ENCODE results near the gene NTRK3. TPM values are rescaled to one million over a fixed set of nuclear protein-coding genes. Genes with fewer than 3 reads are reported as not detected.

The NTRK3 gene
- total and polyA plus RNA-seq, 4 donors = 0.21 to 2.9 (median 0.32) TPM

DNA sequence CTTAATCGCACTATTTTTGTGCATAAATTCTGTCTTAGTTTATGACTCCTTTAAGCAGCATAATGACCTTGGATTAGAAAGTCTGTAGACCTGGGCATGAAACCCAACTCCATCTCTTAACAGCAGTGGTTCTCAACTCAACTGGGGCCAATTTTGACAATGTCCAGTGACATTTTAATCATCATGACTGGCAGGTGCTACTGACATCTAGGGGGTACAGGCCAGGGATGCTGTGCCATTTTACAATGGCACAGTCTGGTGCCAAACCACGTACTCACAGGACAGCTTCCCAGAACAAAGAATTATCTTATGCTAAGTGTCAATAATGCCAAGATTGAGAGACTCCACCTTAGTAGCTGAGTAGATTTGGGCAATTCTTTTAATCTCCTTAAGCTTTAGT is 405.0 kb downstream of the NTRK3 start:
- no peak overlapping the region for H3K4me3 ChIP-seq (ENCODE audit: low read depth in 1 of 3, low read length in 3 of 3)
- 86% methylated on average over 2 of the region's 2 CpGs for WGBS
- no peak overlapping the region for H3K9ac ChIP-seq (ENCODE audit: low read depth in 1 of 2, low read length in 2 of 2)
- H3K27me3 ChIP-seq (ENCODE audit: control insufficient read depth in 4 of 4, insufficient read depth in 4 of 4, low read length in 3 of 4) = peaks cover 0 to 4% (median 0%) of the 10 kb centered on the region in 4 donors
- DNase-seq (ENCODE audit: low spot score) = no peak
- TF ChIP-seq HNF4A (conservative IDR thresholded peaks at IDR 0.05) (no peak), FOXA1 (IDR thresholded peaks at IDR 0.05) (no peak), GABPA (IDR thresholded peaks at IDR 0.05 in 1 of 2, conservative IDR thresholded peaks at IDR 0.05 in 1 of 2) (no peak), HNF4G (IDR thresholded peaks at IDR 0.05) (no peak), FOXA2 (IDR thresholded peaks at IDR 0.05) (no peak), EGR1 (IDR thresholded peaks at IDR 0.05; ENCODE audit: low read depth in 2 of 2) (no peak), NR2F2 (IDR thresholded peaks at IDR 0.05) (no peak), RAD21 (IDR thresholded peaks at IDR 0.05) (no peak)
- TF ChIP-seq, protein P1, sequence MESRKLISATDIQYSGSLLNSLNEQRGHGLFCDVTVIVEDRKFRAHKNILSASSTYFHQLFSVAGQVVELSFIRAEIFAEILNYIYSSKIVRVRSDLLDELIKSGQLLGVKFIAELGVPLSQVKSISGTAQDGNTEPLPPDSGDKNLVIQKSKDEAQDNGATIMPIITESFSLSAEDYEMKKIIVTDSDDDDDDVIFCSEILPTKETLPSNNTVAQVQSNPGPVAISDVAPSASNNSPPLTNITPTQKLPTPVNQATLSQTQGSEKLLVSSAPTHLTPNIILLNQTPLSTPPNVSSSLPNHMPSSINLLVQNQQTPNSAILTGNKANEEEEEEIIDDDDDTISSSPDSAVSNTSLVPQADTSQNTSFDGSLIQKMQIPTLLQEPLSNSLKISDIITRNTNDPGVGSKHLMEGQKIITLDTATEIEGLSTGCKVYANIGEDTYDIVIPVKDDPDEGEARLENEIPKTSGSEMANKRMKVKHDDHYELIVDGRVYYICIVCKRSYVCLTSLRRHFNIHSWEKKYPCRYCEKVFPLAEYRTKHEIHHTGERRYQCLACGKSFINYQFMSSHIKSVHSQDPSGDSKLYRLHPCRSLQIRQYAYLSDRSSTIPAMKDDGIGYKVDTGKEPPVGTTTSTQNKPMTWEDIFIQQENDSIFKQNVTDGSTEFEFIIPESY (IDR thresholded peaks at IDR 0.05) = no peak
- TF ChIP-seq, protein P2, sequence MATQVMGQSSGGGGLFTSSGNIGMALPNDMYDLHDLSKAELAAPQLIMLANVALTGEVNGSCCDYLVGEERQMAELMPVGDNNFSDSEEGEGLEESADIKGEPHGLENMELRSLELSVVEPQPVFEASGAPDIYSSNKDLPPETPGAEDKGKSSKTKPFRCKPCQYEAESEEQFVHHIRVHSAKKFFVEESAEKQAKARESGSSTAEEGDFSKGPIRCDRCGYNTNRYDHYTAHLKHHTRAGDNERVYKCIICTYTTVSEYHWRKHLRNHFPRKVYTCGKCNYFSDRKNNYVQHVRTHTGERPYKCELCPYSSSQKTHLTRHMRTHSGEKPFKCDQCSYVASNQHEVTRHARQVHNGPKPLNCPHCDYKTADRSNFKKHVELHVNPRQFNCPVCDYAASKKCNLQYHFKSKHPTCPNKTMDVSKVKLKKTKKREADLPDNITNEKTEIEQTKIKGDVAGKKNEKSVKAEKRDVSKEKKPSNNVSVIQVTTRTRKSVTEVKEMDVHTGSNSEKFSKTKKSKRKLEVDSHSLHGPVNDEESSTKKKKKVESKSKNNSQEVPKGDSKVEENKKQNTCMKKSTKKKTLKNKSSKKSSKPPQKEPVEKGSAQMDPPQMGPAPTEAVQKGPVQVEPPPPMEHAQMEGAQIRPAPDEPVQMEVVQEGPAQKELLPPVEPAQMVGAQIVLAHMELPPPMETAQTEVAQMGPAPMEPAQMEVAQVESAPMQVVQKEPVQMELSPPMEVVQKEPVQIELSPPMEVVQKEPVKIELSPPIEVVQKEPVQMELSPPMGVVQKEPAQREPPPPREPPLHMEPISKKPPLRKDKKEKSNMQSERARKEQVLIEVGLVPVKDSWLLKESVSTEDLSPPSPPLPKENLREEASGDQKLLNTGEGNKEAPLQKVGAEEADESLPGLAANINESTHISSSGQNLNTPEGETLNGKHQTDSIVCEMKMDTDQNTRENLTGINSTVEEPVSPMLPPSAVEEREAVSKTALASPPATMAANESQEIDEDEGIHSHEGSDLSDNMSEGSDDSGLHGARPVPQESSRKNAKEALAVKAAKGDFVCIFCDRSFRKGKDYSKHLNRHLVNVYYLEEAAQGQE (IDR thresholded peaks at IDR 0.05) = no peak
- TF ChIP-seq, protein P3, sequence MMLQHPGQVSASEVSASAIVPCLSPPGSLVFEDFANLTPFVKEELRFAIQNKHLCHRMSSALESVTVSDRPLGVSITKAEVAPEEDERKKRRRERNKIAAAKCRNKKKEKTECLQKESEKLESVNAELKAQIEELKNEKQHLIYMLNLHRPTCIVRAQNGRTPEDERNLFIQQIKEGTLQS (IDR thresholded peaks at IDR 0.05) = no peak
- TF ChIP-seq, protein P4, sequence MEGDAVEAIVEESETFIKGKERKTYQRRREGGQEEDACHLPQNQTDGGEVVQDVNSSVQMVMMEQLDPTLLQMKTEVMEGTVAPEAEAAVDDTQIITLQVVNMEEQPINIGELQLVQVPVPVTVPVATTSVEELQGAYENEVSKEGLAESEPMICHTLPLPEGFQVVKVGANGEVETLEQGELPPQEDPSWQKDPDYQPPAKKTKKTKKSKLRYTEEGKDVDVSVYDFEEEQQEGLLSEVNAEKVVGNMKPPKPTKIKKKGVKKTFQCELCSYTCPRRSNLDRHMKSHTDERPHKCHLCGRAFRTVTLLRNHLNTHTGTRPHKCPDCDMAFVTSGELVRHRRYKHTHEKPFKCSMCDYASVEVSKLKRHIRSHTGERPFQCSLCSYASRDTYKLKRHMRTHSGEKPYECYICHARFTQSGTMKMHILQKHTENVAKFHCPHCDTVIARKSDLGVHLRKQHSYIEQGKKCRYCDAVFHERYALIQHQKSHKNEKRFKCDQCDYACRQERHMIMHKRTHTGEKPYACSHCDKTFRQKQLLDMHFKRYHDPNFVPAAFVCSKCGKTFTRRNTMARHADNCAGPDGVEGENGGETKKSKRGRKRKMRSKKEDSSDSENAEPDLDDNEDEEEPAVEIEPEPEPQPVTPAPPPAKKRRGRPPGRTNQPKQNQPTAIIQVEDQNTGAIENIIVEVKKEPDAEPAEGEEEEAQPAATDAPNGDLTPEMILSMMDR (IDR thresholded peaks at IDR 0.05; ENCODE audit: low read depth, low read length, missing input control) = no peak
- no peaks in the 10 kb centered on the region for H3K4me1 ChIP-seq (ENCODE audit: control insufficient read depth in 4 of 4, insufficient read depth in 4 of 4, low read length in 3 of 4)
- no peak overlapping the region for H3K27ac ChIP-seq (ENCODE audit: low read depth in 1 of 2, low read length in 2 of 2)
- H3K9me3 ChIP-seq (ENCODE audit: control insufficient read depth in 4 of 4, low read length in 3 of 4) = no peaks in the 10 kb centered on the region
- H3K36me3 ChIP-seq (ENCODE audit: control insufficient read depth in 4 of 4, insufficient read depth in 3 of 4, low read depth in 1 of 4, low read length in 3 of 4) = no peaks in the 10 kb centered on the region

DNA sequence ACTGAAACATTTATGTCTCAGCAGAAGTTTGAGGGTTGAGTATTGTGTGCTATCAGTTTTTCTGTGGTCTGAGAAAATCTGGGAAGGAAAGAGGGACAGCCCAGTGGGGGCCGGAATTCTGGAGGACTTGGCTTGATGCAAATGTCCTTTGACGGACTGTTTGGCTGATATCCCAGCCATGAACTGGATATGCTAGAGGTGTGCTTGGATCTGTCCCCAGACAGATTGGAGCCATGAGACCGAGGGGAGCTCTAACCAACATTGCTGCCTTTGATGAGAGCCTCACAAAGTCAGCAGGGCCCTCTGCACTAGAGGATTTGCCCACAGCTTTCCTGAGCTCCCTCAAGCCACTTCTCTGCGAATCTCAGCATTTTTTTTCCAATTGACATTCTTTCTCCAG is 405.6 kb downstream of the NTRK3 start:
- Histone ChIP-seq H3K9ac (ENCODE audit: low read depth in 1 of 2, low read length in 2 of 2) (no peak overlapping the region), H3K9me3 (ENCODE audit: control insufficient read depth in 4 of 4, low read length in 3 of 4) (no peaks in the 10 kb centered on the region), H3K27ac (ENCODE audit: low read depth in 1 of 2, low read length in 2 of 2) (no peak overlapping the region), H3K27me3 (ENCODE audit: control insufficient read depth in 4 of 4, insufficient read depth in 4 of 4, low read length in 3 of 4) (peaks cover 0 to 4% (median 0%) of the 10 kb centered on the region in 4 donors), H3K4me1 (ENCODE audit: control insufficient read depth in 4 of 4, insufficient read depth in 4 of 4, low read length in 3 of 4) (no peaks in the 10 kb centered on the region), H3K4me3 (ENCODE audit: low read depth in 1 of 3, low read length in 3 of 3) (no peak overlapping the region), H3K36me3 (ENCODE audit: control insufficient read depth in 4 of 4, insufficient read depth in 3 of 4, low read depth in 1 of 4, low read length in 3 of 4) (no peaks in the 10 kb centered on the region)
- 45% methylated on average over 4 of the region's 4 CpGs for WGBS
- no peak for DNase-seq (ENCODE audit: low spot score)
- TF ChIP-seq, protein P1 (IDR thresholded peaks at IDR 0.05) = no peak
- TF ChIP-seq, protein P2 (IDR thresholded peaks at IDR 0.05) = no peak
- TF ChIP-seq GABPA (IDR thresholded peaks at IDR 0.05 in 1 of 2, conservative IDR thresholded peaks at IDR 0.05 in 1 of 2) = no peak
- TF ChIP-seq NR2F2 (IDR thresholded peaks at IDR 0.05) = no peak
- TF ChIP-seq, protein P4 (IDR thresholded peaks at IDR 0.05; ENCODE audit: low read depth, low read length, missing input control) = no peak
- TF ChIP-seq HNF4A (conservative IDR thresholded peaks at IDR 0.05) = no peak
- no peak for TF ChIP-seq RXRA (IDR thresholded peaks at IDR 0.05)
- TF ChIP-seq TAF1 (conservative IDR thresholded peaks at IDR 0.05) = no peak
- no peak for TF ChIP-seq FOXA1 (IDR thresholded peaks at IDR 0.05)
- no peak for TF ChIP-seq JUND (IDR thresholded peaks at IDR 0.05)
- TF ChIP-seq YY1 (IDR thresholded peaks at IDR 0.05) = no peak
